Endothelial cell of umbilical vein (primary cell): ENCODE results near the gene SSR1. TPM values are rescaled to one million over a fixed set of nuclear protein-coding genes. Genes with fewer than 3 reads are reported as not detected.

ENCODE experiments used
- BruUV-seq: library from RNA; stranded (reverse); fragments of 400-500 nt; replicated peaks from 2 replicates; lab custom pipeline; 2021; lab: Mats Ljungman, UMichigan
- CTCF ChIA-PET: fragments of 300-600, 350-600 bp; sonication (Branson Sonifier 250); formaldehyde crosslinking; loops from one replicate; lab custom pipeline; 2021; ENCODE audit warnings: antibody characterized with exemption, inconsistent platforms; lab: Charles Lee
- POLR2A ChIA-PET: fragments of 300-600, 350-600 bp; sonication (Branson Sonifier 250); formaldehyde crosslinking; loops from one replicate; lab custom pipeline; 2021; ENCODE audit warnings: antibody characterized with exemption, inconsistent platforms; lab: Charles Lee
- DNase-seq: peaks from one replicate; pipeline ENCODE4 v3.0.0-alpha.2; 2011; ENCODE audit warnings: low read depth, low spot score
- FAIRE-seq: peaks from 2 replicates; lab custom pipeline; 2011; peaks lifted over from hg19 to GRCh38; lab: Jason Lieb, UNC
- H2AFZ ChIP-seq: 2 replicates; pipeline ENCODE4 v1.6.0; 2012; ENCODE audit warnings: low read depth, low read length, control low read depth, inconsistent platforms
- H3K27ac ChIP-seq: 2 replicates; pipeline ENCODE4 v1.5.1; 2011; ENCODE audit warnings: low read depth, mild to moderate bottlenecking, control low read depth, low read length, moderate library complexity; ENCODE audit not compliant: insufficient read depth
- H3K27me3 ChIP-seq, 2 experiments: 2 replicates each; pipeline versions ENCODE4 v1.6.0 to v1.6.1; 2011; ENCODE audit warnings: low read length in 2 of 2, mixed read lengths in 1 of 2; ENCODE audit not compliant: control insufficient read depth in 2 of 2, insufficient read depth in 2 of 2
- H3K36me3 ChIP-seq, 2 experiments: 2 replicates in 1 of 2; 3 replicates in 1 of 2; pipeline ENCODE4 v1.5.1; 2011; ENCODE audit warnings: low read length in 2 of 2, mild to moderate bottlenecking in 1 of 2, moderate library complexity in 1 of 2; ENCODE audit not compliant: control insufficient read depth in 2 of 2, insufficient read depth in 2 of 2; ENCODE audit errors: extremely low read depth in 1 of 2
- H3K4me1 ChIP-seq: 3 replicates; pipeline ENCODE4 v1.5.1; 2011; ENCODE audit warnings: mild to moderate bottlenecking, low read length; ENCODE audit not compliant: control insufficient read depth, insufficient read depth; ENCODE audit errors: extremely low read depth
- H3K4me2 ChIP-seq: 2 replicates; pipeline ENCODE4 v1.6.1; 2011; ENCODE audit warnings: low read length, control low read depth, mixed read lengths; ENCODE audit not compliant: insufficient read depth
- H3K4me3 ChIP-seq, 3 experiments: fragments of 200-600 bp in 1 of 3; sonication (generic), shearing (Covaris generic) in 1 of 3; replicated peaks in 1 of 3; 2 replicates each; pipeline ENCODE4 v1.5.1; 2011 to 2016; ENCODE audit warnings: control low read depth in 3 of 3, low read length in 3 of 3, mild to moderate bottlenecking in 2 of 3, inconsistent platforms in 1 of 3, low read depth in 1 of 3, moderate library complexity in 1 of 3; ENCODE audit not compliant: insufficient read depth in 1 of 3
- H3K79me2 ChIP-seq: 2 replicates; pipeline ENCODE4 v1.6.0; 2012; ENCODE audit warnings: low read length, inconsistent platforms; ENCODE audit not compliant: control insufficient read depth, insufficient read depth
- H3K9ac ChIP-seq: replicated peaks from 2 replicates; pipeline ENCODE3; 2011; ENCODE audit warnings: low read length, control low read depth; ENCODE audit not compliant: insufficient read depth; ENCODE audit errors: extremely low read depth
- H3K9me1 ChIP-seq: replicated peaks from 3 replicates; pipeline ENCODE4 v1.6.0; 2011; ENCODE audit warnings: mild to moderate bottlenecking, low read length; ENCODE audit not compliant: control insufficient read depth, insufficient read depth; ENCODE audit errors: extremely low read depth
- H3K9me3 ChIP-seq: replicated peaks from 2 replicates; pipeline ENCODE4 v1.5.1; 2012; ENCODE audit warnings: low read length, inconsistent platforms; ENCODE audit not compliant: control insufficient read depth, insufficient read depth
- H4K20me1 ChIP-seq: replicated peaks from 2 replicates; pipeline ENCODE3; 2011; ENCODE audit warnings: mild to moderate bottlenecking, low read length; ENCODE audit not compliant: control insufficient read depth, insufficient read depth; ENCODE audit errors: extremely low read depth
- CTCF ChIP-seq, 2 donors: IDR thresholded peaks; 1 replicate in 1 of 2; 2 replicates in 1 of 2; pipeline ENCODE4 v1.5.1; 2011; ENCODE audit warnings: low read length in 2 of 2, mild to moderate bottlenecking in 2 of 2, moderate library complexity in 2 of 2, control low read depth in 1 of 2, inconsistent platforms in 1 of 2, low read depth in 1 of 2; ENCODE audit not compliant: insufficient read depth in 1 of 2; ENCODE audit errors: extremely low read depth in 1 of 2
- EZH2 ChIP-seq: IDR thresholded peaks from 2 replicates; pipeline ENCODE4 v1.6.1; 2012; ENCODE audit warnings: borderline replicate concordance, low read depth, mild to moderate bottlenecking, moderate library complexity, low read length, inconsistent platforms; ENCODE audit not compliant: severe bottlenecking
- FOS ChIP-seq: IDR thresholded peaks from 2 replicates; pipeline ENCODE4 v1.6.1; 2011; ENCODE audit warnings: mild to moderate bottlenecking, low read length, moderate library complexity, borderline replicate concordance; ENCODE audit not compliant: insufficient read depth
- GATA2 ChIP-seq: IDR thresholded peaks from 2 replicates; pipeline ENCODE4 v1.7.0; 2011; ENCODE audit warnings: low read depth, mild to moderate bottlenecking, moderate library complexity, mixed read lengths, low read length; ENCODE audit not compliant: insufficient read length, insufficient read depth
- JUN ChIP-seq: IDR thresholded peaks from 2 replicates; pipeline ENCODE4 v1.6.1; 2011; ENCODE audit warnings: borderline replicate concordance, low read depth; ENCODE audit not compliant: insufficient read length, insufficient read depth
- MAX ChIP-seq: IDR thresholded peaks from 2 replicates; pipeline ENCODE4 v1.6.1; 2011; ENCODE audit not compliant: insufficient read depth, insufficient read length
- MYC ChIP-seq: IDR thresholded peaks from one replicate; pipeline ENCODE4 v1.6.1; 2011; ENCODE audit warnings: mild to moderate bottlenecking, low read depth, low read length
- POLR2A ChIP-seq: IDR thresholded peaks from 2 replicates; pipeline ENCODE4 v1.6.1; 2012; ENCODE audit warnings: low read depth, mild to moderate bottlenecking, control low read depth, low read length
- POLR2AphosphoS5 ChIP-seq: IDR thresholded peaks from 2 replicates; pipeline ENCODE4 v1.6.1; 2012; ENCODE audit warnings: low read depth, mild to moderate bottlenecking, control low read depth, low read length, moderate library complexity; ENCODE audit not compliant: insufficient read depth
- dilution Hi-C: fragments of 300-500 bp; cut with MboI; formaldehyde crosslinking; loops from one replicate; pipeline ENCODE4 v1.15.0; 2019; ENCODE audit warnings: low sequenced_read_pairs; ENCODE audit not compliant: extremely low pct_ligation_motif_present
- intact Hi-C: fragments of 100-400 bp; cut with micrococcal nuclease; formaldehyde crosslinking; loops from one replicate; pipeline ENCODE4 v1.10.0; 2022
- polyA plus RNA-seq, 4 experiments: library from polyadenylated mRNA; depleted of rRNA in 3 of 4; stranded (reverse) in 3 of 4; unstranded in 1 of 4; fragments of >200 nt; gene quantifications; 2 replicates each; pipeline versions ENCODE4 v1.2.1 to v1.2.3, GENCODE V29; 2011 to 2012; ENCODE audit warnings: missing spikeins in 1 of 4
- total RNA-seq: library from RNA; stranded (reverse); gene quantifications from 2 replicates; pipeline ENCODE4 v1.2.3, GENCODE V29; 2021

Gene SSR1
- total and polyA plus RNA-seq, 2 donors (not counting 3 experiments of a cell fraction or from before 2014, with no cell fraction given) = 70.7 to 187 TPM

GRCh38 chr6:7249391-7249790 is 63.6 kb downstream of the SSR1 start:
- DNase-seq (no peak), FAIRE-seq (no peak)
- no peaks in the 10 kb centered on the region for H3K9me3 ChIP-seq
- ChIA-PET CTCF (interaction anchor here (1.1 to 1.9 kb wide), 5 partner anchors 490 to 575 kb away, joined by 3 to 5 read pairs (median 3); no protein-coding TSS in a partner anchor), POLR2A (no interaction called here)
- no peaks in the 10 kb centered on the region for H3K4me1 ChIP-seq
- BruUV-seq = no TSS peak
- H2AFZ ChIP-seq = no peak overlapping the region
- H4K20me1 ChIP-seq = no peaks in the 10 kb centered on the region
- H3K27me3 ChIP-seq = no peaks in the 10 kb centered on the region
- no peaks in the 10 kb centered on the region for H3K79me2 ChIP-seq
- dilution Hi-C loops (no loop called here), intact Hi-C loops (no loop called here)
- H3K9ac ChIP-seq = no peak overlapping the region
- H3K36me3 ChIP-seq = peaks cover 9 to 49% of the 10 kb centered on the region in 2 experiments
- no peaks in the 10 kb centered on the region for H3K9me1 ChIP-seq
- H3K4me2 ChIP-seq = no peak overlapping the region
- no peak overlapping the region for H3K4me3 ChIP-seq
- no peak for TF ChIP-seq EZH2
- no peak for TF ChIP-seq JUN
- TF ChIP-seq MYC = no peak
- TF ChIP-seq FOS = no peak
- no peak for TF ChIP-seq POLR2A
- TF ChIP-seq CTCF (IDR thresholded peaks at IDR 0.05; ENCODE audit: extremely low read depth in 1 of 2, insufficient read depth in 1 of 2, low read depth in 1 of 2, low read length in 2 of 2) = no peak
- no peak for TF ChIP-seq MAX
- no peak for TF ChIP-seq POLR2AphosphoS5
- no peak for TF ChIP-seq GATA2
- no peak overlapping the region for H3K27ac ChIP-seq
